SU-DHL-6 (cell line): ENCODE data around the gene TLR6.

Experiments used
- H2AFZ ChIP-seq: fragments of 200-600 bp; sonication (generic); 2 replicates; pipeline ENCODE4 v1.6.1; 2014; ENCODE audit warnings: low read depth, mild to moderate bottlenecking, moderate library complexity, mixed read lengths, antibody characterized with exemption, low read length; ENCODE audit not compliant: severe bottlenecking
- H3F3A ChIP-seq: fragments of 200-600 bp; shearing (Covaris generic); 2 replicates; pipeline ENCODE4 v1.6.0; 2016; ENCODE audit warnings: antibody characterized with exemption, mild to moderate bottlenecking; ENCODE audit not compliant: insufficient read depth
- H3K27ac ChIP-seq: fragments of 200-600 bp; sonication (generic); 2 replicates; pipeline ENCODE4 v1.5.1; 2016; ENCODE audit warnings: low read depth, mild to moderate bottlenecking, low read length, moderate library complexity, mixed read lengths
- H3K27me3 ChIP-seq: fragments of 200-600 bp; sonication (generic), shearing (Covaris generic); 2 replicates; pipeline ENCODE4 v1.6.0; 2014; ENCODE audit warnings: mild to moderate bottlenecking, low read length
- H3K36me3 ChIP-seq: fragments of 200-600 bp; sonication (generic); 2 replicates; pipeline ENCODE4 v1.6.1; 2014; ENCODE audit warnings: mild to moderate bottlenecking, low read length, mixed read lengths
- H3K4me2 ChIP-seq: fragments of 300-600, 200-600 bp; shearing (Covaris generic), sonication (generic); 2 replicates; pipeline ENCODE4 v1.6.0; 2014; ENCODE audit warnings: low read length, low read depth, mild to moderate bottlenecking; ENCODE audit not compliant: poor library complexity, severe bottlenecking
- H3K4me3 ChIP-seq: fragments of 200-600 bp; sonication (generic); 2 replicates; pipeline ENCODE4 v1.5.1; 2014; ENCODE audit warnings: antibody characterized with exemption, low read length, mild to moderate bottlenecking, mixed read lengths; ENCODE audit not compliant: insufficient read depth, poor library complexity, severe bottlenecking
- H3K79me2 ChIP-seq: fragments of 200-600 bp; sonication (generic); 2 replicates; pipeline ENCODE4 v1.6.1; 2014; ENCODE audit warnings: mild to moderate bottlenecking, low read length, moderate library complexity; ENCODE audit not compliant: insufficient read depth
- H3K9ac ChIP-seq: fragments of 200-600 bp; sonication (generic); 2 replicates; pipeline ENCODE4 v1.7.0; 2014; ENCODE audit warnings: mild to moderate bottlenecking, low read length
- H3K9me2 ChIP-seq: fragments of 200-600 bp; sonication (generic); replicated peaks from 2 replicates; pipeline ENCODE4 v1.6.1; 2014; ENCODE audit warnings: low read length; ENCODE audit not compliant: insufficient read depth
- H3K9me3 ChIP-seq: fragments of 200-600 bp; sonication (generic); 2 replicates; pipeline ENCODE4 v1.6.1; 2014; ENCODE audit warnings: low read length, mixed read lengths; ENCODE audit not compliant: insufficient read depth
- H4K20me1 ChIP-seq: fragments of 200-600 bp; sonication (generic); 2 replicates; pipeline ENCODE4 v1.6.1; 2014; ENCODE audit warnings: low read depth, mild to moderate bottlenecking, antibody characterized with exemption, low read length, moderate library complexity, mixed read lengths
- CTCF ChIP-seq: fragments of 200-600 bp; sonication (generic); IDR thresholded peaks from one replicate; pipeline ENCODE4 v1.5.1; 2017; ENCODE audit warnings: antibody characterized with exemption, mild to moderate bottlenecking, low read length, moderate library complexity; ENCODE audit not compliant: insufficient read depth, poor library complexity, severe bottlenecking
- EZH2phosphoT487 ChIP-seq: fragments of 200-600 bp; sonication (generic), shearing (Covaris generic); conservative IDR thresholded peaks from 2 replicates; pipeline ENCODE4 v1.6.1; 2018; ENCODE audit warnings: mild to moderate bottlenecking, antibody characterized with exemption, low read length, moderate library complexity, mixed read lengths

The TLR6 gene

GRCh38 chr4:38795087-38795486 lies 61.5 kb downstream of the TLR6 start:
- no peaks in the 10 kb centered on the region for H3K27me3 ChIP-seq
- no peak overlapping the region for H3K27ac ChIP-seq
- peaks cover 54% of the 10 kb centered on the region for H3K36me3 ChIP-seq
- H3K4me3 ChIP-seq: no peak overlapping the region
- H3K9ac ChIP-seq: no peak overlapping the region
- H2AFZ ChIP-seq: no peak overlapping the region
- no peaks in the 10 kb centered on the region for H3K9me2 ChIP-seq
- H3K79me2 ChIP-seq: peaks cover 19% of the 10 kb centered on the region; the same call in 1 of the 2 replicates
- no peaks in the 10 kb centered on the region for H4K20me1 ChIP-seq
- no peak overlapping the region for H3K4me2 ChIP-seq
- H3K9me3 ChIP-seq: peaks cover 8% of the 10 kb centered on the region; the same call in 1 of the 2 replicates
- no peak for TF ChIP-seq CTCF
- TF ChIP-seq EZH2phosphoT487: no peak
- H3F3A ChIP-seq: peaks cover 24% of the 10 kb centered on the region; the same call in 1 of the 2 replicates

DNA sequence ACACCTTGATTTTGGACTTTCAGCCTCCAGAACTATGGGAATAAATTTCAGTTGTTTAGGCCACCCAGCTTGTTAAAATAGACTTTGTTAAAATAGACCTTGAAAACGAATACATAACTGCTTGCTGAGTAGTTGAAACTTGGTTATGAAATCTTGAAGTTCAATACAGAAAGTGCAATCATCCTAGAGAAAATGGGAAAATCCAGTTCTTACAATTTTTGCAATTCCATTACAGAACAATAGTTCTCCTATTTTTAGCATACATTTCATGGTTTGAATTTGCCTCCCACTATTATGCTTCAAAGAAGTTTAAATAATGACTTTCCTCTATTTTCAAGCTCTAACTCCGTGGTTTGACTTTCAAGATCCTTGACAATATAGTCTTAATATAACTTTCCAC lies 62.6 kb downstream of the TLR6 start:
- TF ChIP-seq EZH2phosphoT487 (no peak), CTCF (no peak)
- H3K9me2 ChIP-seq: no peaks in the 10 kb centered on the region
- H3K27ac ChIP-seq: no peak overlapping the region
- H3K9ac ChIP-seq: no peak overlapping the region
- H3F3A ChIP-seq: peaks cover 32% of the 10 kb centered on the region; the same call in 1 of the 2 replicates
- H3K4me3 ChIP-seq: no peak overlapping the region
- H2AFZ ChIP-seq: no peak overlapping the region
- peaks cover 6% of the 10 kb centered on the region; the same call in 1 of the 2 replicates for H3K9me3 ChIP-seq
- no peak overlapping the region for H3K4me2 ChIP-seq
- H3K27me3 ChIP-seq: no peaks in the 10 kb centered on the region
- peaks cover 12% of the 10 kb centered on the region; the same call in 1 of the 2 replicates for H3K79me2 ChIP-seq
- H3K36me3 ChIP-seq: peaks cover 44% of the 10 kb centered on the region
- H4K20me1 ChIP-seq: no peaks in the 10 kb centered on the region

DNA sequence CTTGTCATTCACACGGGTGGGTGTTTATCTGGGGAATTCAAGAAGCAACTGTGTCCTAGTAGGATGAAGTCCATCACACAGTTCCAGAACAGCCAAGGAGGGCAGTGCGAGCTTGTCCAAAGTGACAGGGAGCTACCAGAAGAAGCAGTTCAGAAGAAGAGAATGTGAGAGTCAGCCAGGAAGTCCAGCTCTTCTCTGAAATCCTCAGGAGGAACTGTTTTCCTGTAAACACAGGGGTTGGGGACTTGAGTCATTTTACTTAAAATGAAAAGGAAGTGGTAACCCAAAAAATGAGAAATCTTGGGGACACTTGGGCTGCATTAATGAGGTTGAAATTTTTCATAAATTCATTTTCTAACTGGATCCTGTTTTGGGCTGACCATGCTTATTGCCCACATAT lies 65.6 kb downstream of the TLR6 start:
- TF ChIP-seq CTCF (no peak), EZH2phosphoT487 (no peak)
- Histone ChIP-seq H3K27me3 (no peaks in the 10 kb centered on the region), H3F3A (peaks cover 45% of the 10 kb centered on the region), H3K4me2 (no peak overlapping the region), H3K9me3 (no peaks in the 10 kb centered on the region), H3K9ac (no peak overlapping the region), H3K4me3 (no peak overlapping the region), H4K20me1 (no peaks in the 10 kb centered on the region), H3K36me3 (peaks cover 16% of the 10 kb centered on the region), H2AFZ (no peak overlapping the region), H3K9me2 (no peaks in the 10 kb centered on the region), H3K79me2 (no peaks in the 10 kb centered on the region), H3K27ac (no peak overlapping the region)
